IMR-90 (cell line): Measurements from ENCODE around the gene SBK2. TPM values are rescaled to one million over a fixed set of nuclear protein-coding genes. Genes with fewer than 3 reads are reported as not detected.

ENCODE experiments used
- ATAC-seq: fragments of 200-7000 bp; cut with Tn5 transposase; 2 replicates; pipeline ENCODE4 v1.9.1; 2020; ENCODE audit warnings: low read depth, mild to moderate bottlenecking, moderate library complexity
- BruUV-seq: library from RNA; stranded (reverse); fragments of 400-500 nt; replicated peaks from 2 replicates; lab custom pipeline; 2021; lab: Mats Ljungman, UMichigan
- CTCF ChIA-PET: fragments of 300-600 bp; formaldehyde crosslinking; extraction: SDS; loops from one replicate; lab custom pipeline; 2021; ENCODE audit warnings: antibody characterized with exemption; lab: Yijun Ruan, JAX
- POLR2A ChIA-PET: fragments of 300-600 bp; sonication (Branson Sonifier 250); formaldehyde crosslinking; loops from one replicate; lab custom pipeline; 2022; ENCODE audit warnings: antibody characterized with exemption; ENCODE audit not compliant: unreplicated experiment; lab: Charles Lee
- DNase-seq: peaks from one replicate; pipeline ENCODE4 v3.0.0; 2013
- H2AFZ ChIP-seq: replicated peaks from 2 replicates; pipeline ENCODE3; 2013; ENCODE audit warnings: low read length, mild to moderate bottlenecking; ENCODE audit not compliant: poor library complexity
- H2AK5ac ChIP-seq: 2 replicates; pipeline ENCODE4 v1.6.1; 2013; ENCODE audit warnings: low read depth, low read length, inconsistent platforms
- H2AK9ac ChIP-seq: replicated peaks from 2 replicates; pipeline ENCODE3; 2013; ENCODE audit warnings: mild to moderate bottlenecking, low read depth, low read length, moderate library complexity; ENCODE audit not compliant: poor library complexity
- H2BK120ac ChIP-seq: 2 replicates; pipeline ENCODE4 v1.6.1; 2013; ENCODE audit warnings: low read depth, low read length, inconsistent platforms
- H2BK15ac ChIP-seq: 3 replicates; pipeline ENCODE4 v1.6.1; 2013; ENCODE audit warnings: low read depth, low read length, inconsistent platforms
- H2BK20ac ChIP-seq: 2 replicates; pipeline ENCODE4 v1.6.1; 2013; ENCODE audit warnings: low read depth, mild to moderate bottlenecking, inconsistent platforms, low read length, moderate library complexity
- H2BK5ac ChIP-seq: 2 replicates; pipeline ENCODE4 v1.6.1; 2013; ENCODE audit warnings: mild to moderate bottlenecking, low read depth, low read length, inconsistent platforms; ENCODE audit not compliant: poor library complexity, severe bottlenecking
- H3K14ac ChIP-seq: replicated peaks from 2 replicates; pipeline ENCODE4 v1.6.1; 2013; ENCODE audit warnings: low read depth, low read length, inconsistent platforms
- H3K18ac ChIP-seq: 2 replicates; pipeline ENCODE4 v1.6.1; 2013; ENCODE audit warnings: low read depth, low read length, control low read depth
- H3K23ac ChIP-seq: 2 replicates; pipeline ENCODE4 v1.6.1; 2013; ENCODE audit warnings: low read depth, low read length, inconsistent platforms
- H3K27ac ChIP-seq: 2 replicates; pipeline ENCODE4 v1.5.1; 2013; ENCODE audit warnings: mild to moderate bottlenecking, control low read depth, low read length; ENCODE audit not compliant: insufficient read depth
- H3K27me3 ChIP-seq: 2 replicates; pipeline ENCODE4 v1.6.1; 2013; ENCODE audit warnings: low read length; ENCODE audit not compliant: control insufficient read depth, insufficient read depth
- H3K36me3 ChIP-seq: 2 replicates; pipeline ENCODE4 v1.6.1; 2013; ENCODE audit warnings: low read length, mixed read lengths; ENCODE audit not compliant: control insufficient read depth, insufficient read depth
- H3K4ac ChIP-seq: 2 replicates; pipeline ENCODE4 v1.6.1; 2013; ENCODE audit warnings: low read depth, low read length, inconsistent platforms
- H3K4me1 ChIP-seq: 2 replicates; pipeline ENCODE4 v1.6.1; 2013; ENCODE audit warnings: low read length, mixed read lengths; ENCODE audit not compliant: control insufficient read depth, insufficient read depth
- H3K4me2 ChIP-seq: 2 replicates; pipeline ENCODE4 v1.6.1; 2013; ENCODE audit warnings: low read depth, mild to moderate bottlenecking, control low read depth, low read length, moderate library complexity
- H3K4me3 ChIP-seq: 2 replicates; pipeline ENCODE4 v1.5.1; 2013; ENCODE audit warnings: low read depth, mild to moderate bottlenecking, control low read depth, low read length, moderate library complexity; ENCODE audit not compliant: insufficient read depth
- H3K56ac ChIP-seq: 2 replicates; pipeline ENCODE4 v1.6.1; 2013; ENCODE audit warnings: low read length, inconsistent platforms; ENCODE audit not compliant: insufficient read depth; ENCODE audit errors: extremely low read depth
- H3K79me1 ChIP-seq, 2 experiments: 2 replicates each; pipeline ENCODE4 v1.6.1; 2013; ENCODE audit warnings: low read length in 2 of 2, inconsistent platforms in 1 of 2, low read depth in 1 of 2
- H3K9ac ChIP-seq: 2 replicates; pipeline ENCODE4 v1.6.1; 2013; ENCODE audit warnings: low read depth, low read length, control low read depth
- H3K9me1 ChIP-seq: 2 replicates; pipeline ENCODE4 v1.6.1; 2013; ENCODE audit warnings: low read length, inconsistent platforms; ENCODE audit not compliant: insufficient read depth
- H3K9me3 ChIP-seq: 2 replicates; pipeline ENCODE4 v1.6.1; 2013; ENCODE audit warnings: low read length; ENCODE audit not compliant: control insufficient read depth, insufficient read depth
- H4K20me1 ChIP-seq: 2 replicates; pipeline ENCODE4 v1.6.1; 2013; ENCODE audit warnings: low read length, inconsistent platforms; ENCODE audit not compliant: insufficient read depth
- H4K5ac ChIP-seq: 2 replicates; pipeline ENCODE4 v1.6.1; 2013; ENCODE audit warnings: mild to moderate bottlenecking, low read depth, low read length, control low read depth
- H4K8ac ChIP-seq, 2 experiments: 2 replicates each; pipeline ENCODE4 v1.6.1; 2013; ENCODE audit warnings: low read depth in 2 of 2, low read length in 2 of 2, control low read depth in 1 of 2, inconsistent platforms in 1 of 2
- H4K91ac ChIP-seq: 2 replicates; pipeline ENCODE4 v1.6.1; 2013; ENCODE audit warnings: low read depth, low read length, inconsistent platforms; ENCODE audit not compliant: insufficient read depth
- ELK1 ChIP-seq: fragments of 150-350 bp; IDR thresholded peaks from 2 replicates; pipeline ENCODE4 v1.6.1; 2016; ENCODE audit warnings: low read depth, mild to moderate bottlenecking, low read length, moderate library complexity, borderline replicate concordance
- FOS ChIP-seq: fragments of 150-350 bp; IDR thresholded peaks from 2 replicates; pipeline ENCODE4 v1.6.1; 2016; ENCODE audit warnings: low read depth, low read length
- MAFK ChIP-seq: IDR thresholded peaks from 2 replicates; pipeline ENCODE4 v1.6.1; 2012; ENCODE audit warnings: low read depth, low read length, improper control_type of control experiment
- MXI1 ChIP-seq: IDR thresholded peaks from 2 replicates; pipeline ENCODE4 v1.6.1; 2012; ENCODE audit warnings: low read depth, mild to moderate bottlenecking, low read length, moderate library complexity, borderline replicate concordance
- RCOR1 ChIP-seq: IDR thresholded peaks from 2 replicates; pipeline ENCODE4 v1.6.1; 2012; ENCODE audit warnings: mild to moderate bottlenecking, low read length, improper control_type of control experiment; ENCODE audit not compliant: insufficient replicate concordance
- RFX5 ChIP-seq: IDR thresholded peaks from 2 replicates; pipeline ENCODE4 v1.8.0; 2012; ENCODE audit warnings: low read depth, mild to moderate bottlenecking, low read length, moderate library complexity
- SMC3 ChIP-seq: fragments of 150-350 bp; IDR thresholded peaks from 2 replicates; pipeline ENCODE4 v1.6.1; 2016; ENCODE audit warnings: low read depth, mild to moderate bottlenecking, antibody characterized with exemption, low read length, moderate library complexity
- WGBS, 2 experiments: methylation state at CpG; one replicate each; pipeline versions ENCODE4 v1.1.5 to v1.1.7; 2013; ENCODE audit warnings: missing lambda C conversion rate in 2 of 2; ENCODE audit not compliant: insufficient read length in 1 of 2; ENCODE audit errors: extremely low coverage in 2 of 2; 5-methylcytosine and 5-hydroxymethylcytosine counted together
- dilution Hi-C: fragments of 300-500 bp; cut with HindIII; formaldehyde crosslinking; loops from one replicate; pipeline ENCODE4 v1.14.3; 2018; ENCODE audit warnings: low sequenced_read_pairs; ENCODE audit not compliant: unreplicated experiment
- in situ Hi-C: fragments of 300-500 bp; cut with MboI; formaldehyde crosslinking; loops from 3 replicates; pipeline ENCODE4 v1.14.3; 2019; ENCODE audit warnings: low sequenced_read_pairs, inconsistent platforms, mixed read lengths
- intact Hi-C: fragments of 100-400 bp; cut with micrococcal nuclease; formaldehyde crosslinking; loops from 2 replicates; pipeline ENCODE4 v1.10.0; 2022
- polyA plus RNA-seq, 3 experiments: library from polyadenylated mRNA; depleted of rRNA; stranded (reverse); fragments of >200 nt; gene quantifications; 2 replicates each; pipeline ENCODE4 v1.2.3, GENCODE V29; 2012; ENCODE audit warnings: low replicate concordance in 1 of 3
- total RNA-seq: library from RNA; depleted of rRNA; stranded (reverse); fragments of >200 nt; gene quantifications from 2 replicates; pipeline ENCODE4 v1.2.3, GENCODE V29; 2012

SBK2 gene
- total and polyA plus RNA-seq, 2 of the 4 experiments (the other 2 are of a cell fraction): 0.48 TPM; not detected in 1

GRCh38 chr19:55579766-55580621 lies 43.1 kb upstream of the SBK2 start:
- ChIA-PET POLR2A (interaction anchor here (1.3 kb wide), 1 partner anchor 20 kb away, joined by 8 read pairs; the partner anchor contains the start of genes FIZ1 and ZNF524), CTCF (no interaction called here)
- peak overlapping the region; percentile 98 for H3K9ac ChIP-seq
- H2BK5ac ChIP-seq: peak overlapping the region; percentile 80
- peak overlapping the region; percentile 96 for H3K56ac ChIP-seq
- peak overlapping the region; percentile 92 for H2AK5ac ChIP-seq
- no peak overlapping the region for H2BK20ac ChIP-seq
- H3K18ac ChIP-seq: peak overlapping the region; percentile 80
- H3K4me2 ChIP-seq: peak overlapping the region; percentile 98
- no peak overlapping the region; the same call in 2 of the 3 replicates for H2BK15ac ChIP-seq
- no peak overlapping the region for H2BK120ac ChIP-seq
- peak overlapping the region; percentile 87 for H3K4me3 ChIP-seq
- H3K23ac ChIP-seq: peak overlapping the region; percentile 84
- ATAC-seq: peak; percentile 64
- H3K27me3 ChIP-seq: no peaks in the 10 kb centered on the region
- in situ Hi-C loops: no loop called here
- H4K91ac ChIP-seq: peak overlapping the region; percentile 88
- intact Hi-C loops: loop anchor here (2.0 kb wide), 2 partner anchors 27 to 63 kb away; no protein-coding TSS in a partner anchor
- H3K9me1 ChIP-seq: peaks cover 7% of the 10 kb centered on the region
- peak overlapping the region; percentile 95 for H4K5ac ChIP-seq
- H3K14ac ChIP-seq: peak overlapping the region; percentile 94
- peak overlapping the region; percentile 95 to 97 for H4K8ac ChIP-seq
- peak overlapping the region; percentile 97 for H3K4ac ChIP-seq
- peak overlapping the region; percentile 88 for H2AFZ ChIP-seq
- H2AK9ac ChIP-seq: peak overlapping the region; percentile 97
- H3K36me3 ChIP-seq: peaks cover 14% of the 10 kb centered on the region
- no peak for TF ChIP-seq MXI1
- TF ChIP-seq RFX5: no peak
- TF ChIP-seq SMC3: no peak
- no peak for TF ChIP-seq ELK1
- no peak for TF ChIP-seq FOS
- TF ChIP-seq RCOR1: no peak
- TF ChIP-seq MAFK: no peak
- no peaks in the 10 kb centered on the region; the same call in 1 of the 2 replicates for H4K20me1 ChIP-seq
- peak; percentile 41 for DNase-seq
- WGBS, 2 experiments: 14% methylated on average over 10 of the region's 20 CpGs; no CpG with 5 or more reads in 1 of the 2 experiments
- no peaks in the 10 kb centered on the region for H3K9me3 ChIP-seq
- peaks cover 4% of the 10 kb centered on the region; the same call in 1 of the 2 replicates for H3K4me1 ChIP-seq
- peaks cover 8 to 26% of the 10 kb centered on the region in 2 experiments for H3K79me1 ChIP-seq
- BruUV-seq: TSS peak; percentile 72
- dilution Hi-C loops: no loop called here
- peak overlapping the region; percentile 99 for H3K27ac ChIP-seq
